GM06990 (cell line): ENCODE data around the gene TEN1.

ENCODE experiments used
- DNase-seq: peaks from one replicate; pipeline ENCODE4 v3.0.0-alpha.2; 2011; ENCODE audit not compliant: insufficient read length; ENCODE audit errors: extremely low read depth
- H3K27me3 ChIP-seq: replicated peaks from 2 replicates; pipeline ENCODE4 v1.6.0; 2011; ENCODE audit warnings: low read length; ENCODE audit not compliant: control insufficient read depth, insufficient read depth
- H3K36me3 ChIP-seq: 2 replicates; pipeline ENCODE4 v1.5.1; 2011; ENCODE audit warnings: low read length; ENCODE audit not compliant: control insufficient read depth, insufficient read depth
- H3K4me3 ChIP-seq: replicated peaks from 2 replicates; pipeline ENCODE4 v1.5.1; 2011; ENCODE audit warnings: low read depth, mild to moderate bottlenecking, control low read depth, low read length
- TF ChIP-seq, protein P1 (sequence below): IDR thresholded peaks from 2 replicates; pipeline ENCODE4 v1.5.1; 2011; ENCODE audit warnings: low read length, control low read depth, mild to moderate bottlenecking, inconsistent platforms; ENCODE audit not compliant: insufficient read depth, poor library complexity, severe bottlenecking

The TEN1 gene

DNA sequence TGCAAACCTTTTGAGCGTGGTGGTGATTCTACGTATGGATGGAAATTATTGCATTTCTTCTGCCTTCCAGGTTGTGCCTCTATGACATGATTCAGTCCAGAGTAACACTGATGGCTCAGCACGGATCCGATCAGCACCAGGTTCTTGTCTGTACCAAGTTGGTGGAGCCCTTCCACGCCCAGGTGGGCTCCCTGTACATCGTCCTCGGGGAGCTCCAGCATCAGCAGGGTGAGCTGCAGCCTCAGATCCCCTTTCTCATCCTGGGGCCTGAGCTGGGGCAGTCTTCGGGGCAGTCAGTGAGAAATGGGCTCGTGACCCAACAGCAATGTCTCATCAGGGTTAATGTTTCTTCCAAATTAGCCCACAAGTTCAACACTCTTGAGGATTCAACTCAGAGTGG lies 12.4 kb downstream of the TEN1 start:
- H3K4me3 ChIP-seq, result no peak overlapping the region
- H3K36me3 ChIP-seq, result peaks cover 3% of the 10 kb centered on the region; the same call in 1 of the 2 replicates
- H3K27me3 ChIP-seq, result no peaks in the 10 kb centered on the region
- TF ChIP-seq, protein P1, sequence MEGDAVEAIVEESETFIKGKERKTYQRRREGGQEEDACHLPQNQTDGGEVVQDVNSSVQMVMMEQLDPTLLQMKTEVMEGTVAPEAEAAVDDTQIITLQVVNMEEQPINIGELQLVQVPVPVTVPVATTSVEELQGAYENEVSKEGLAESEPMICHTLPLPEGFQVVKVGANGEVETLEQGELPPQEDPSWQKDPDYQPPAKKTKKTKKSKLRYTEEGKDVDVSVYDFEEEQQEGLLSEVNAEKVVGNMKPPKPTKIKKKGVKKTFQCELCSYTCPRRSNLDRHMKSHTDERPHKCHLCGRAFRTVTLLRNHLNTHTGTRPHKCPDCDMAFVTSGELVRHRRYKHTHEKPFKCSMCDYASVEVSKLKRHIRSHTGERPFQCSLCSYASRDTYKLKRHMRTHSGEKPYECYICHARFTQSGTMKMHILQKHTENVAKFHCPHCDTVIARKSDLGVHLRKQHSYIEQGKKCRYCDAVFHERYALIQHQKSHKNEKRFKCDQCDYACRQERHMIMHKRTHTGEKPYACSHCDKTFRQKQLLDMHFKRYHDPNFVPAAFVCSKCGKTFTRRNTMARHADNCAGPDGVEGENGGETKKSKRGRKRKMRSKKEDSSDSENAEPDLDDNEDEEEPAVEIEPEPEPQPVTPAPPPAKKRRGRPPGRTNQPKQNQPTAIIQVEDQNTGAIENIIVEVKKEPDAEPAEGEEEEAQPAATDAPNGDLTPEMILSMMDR, result no peak
- DNase-seq, result no peak

DNA sequence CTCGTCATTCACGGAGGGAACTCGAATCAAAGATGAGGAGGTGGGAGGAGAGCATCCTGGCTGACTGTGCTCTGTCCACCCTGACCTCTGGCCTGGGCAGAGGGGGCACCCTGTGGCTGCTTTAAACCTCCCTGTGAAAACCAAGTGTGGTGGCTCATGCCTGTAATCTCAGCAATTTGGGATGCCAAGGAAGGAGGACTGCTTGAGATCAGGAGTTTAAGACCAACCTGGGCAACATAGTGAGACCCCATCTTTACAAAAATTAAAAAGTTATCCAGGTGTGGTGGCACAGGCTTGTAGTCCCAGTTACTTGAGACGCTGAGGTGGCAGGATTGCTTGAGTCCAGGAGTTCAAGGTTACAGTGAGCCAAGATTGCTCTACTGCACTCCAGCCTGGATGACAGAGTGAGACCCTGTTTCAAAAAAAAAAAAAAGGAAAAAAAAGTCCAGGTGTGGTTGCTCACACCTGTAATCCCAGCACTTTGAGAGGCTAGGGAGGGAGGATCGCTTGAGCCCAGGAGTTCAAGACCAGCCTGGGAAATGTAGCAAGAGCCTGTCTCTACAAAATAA lies 15.8 kb downstream of the TEN1 start:
- Histone ChIP-seq H3K36me3 (peaks cover 1% of the 10 kb centered on the region; the same call in 1 of the 2 replicates), H3K4me3 (no peak overlapping the region), H3K27me3 (no peaks in the 10 kb centered on the region)
- TF ChIP-seq, protein P1, result no peak
- no peak for DNase-seq

DNA sequence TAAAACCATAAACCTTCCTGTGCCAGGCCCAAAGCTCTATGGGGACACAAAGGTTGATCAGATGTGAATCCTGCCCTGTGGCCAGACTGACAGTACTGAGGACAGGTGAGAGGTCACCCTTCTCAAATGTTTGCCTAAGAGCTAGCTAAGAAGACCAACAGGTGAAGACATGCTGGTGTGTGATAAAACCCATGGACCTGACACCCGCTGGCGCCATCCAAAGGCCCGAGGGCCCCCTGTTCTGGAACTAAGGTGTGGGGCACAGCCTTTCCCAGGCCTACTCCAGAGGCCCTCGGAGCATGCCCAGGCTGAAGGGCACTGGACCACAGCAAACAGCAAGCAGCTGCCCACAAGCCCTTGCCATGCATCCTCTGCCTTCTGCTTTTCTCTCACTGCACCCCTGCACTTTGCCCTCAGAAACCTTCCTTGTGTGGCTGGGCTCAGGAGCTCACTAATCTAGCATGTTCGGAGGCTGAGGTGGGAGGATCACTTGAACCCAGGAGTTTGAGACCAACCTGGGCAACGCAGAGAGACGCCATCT lies 16.4 kb downstream of the TEN1 start:
- DNase-seq, result no peak
- TF ChIP-seq, protein P1, result no peak
- no peak overlapping the region for H3K4me3 ChIP-seq
- H3K36me3 ChIP-seq, result peaks cover 2% of the 10 kb centered on the region; the same call in 1 of the 2 replicates
- H3K27me3 ChIP-seq, result no peaks in the 10 kb centered on the region

DNA sequence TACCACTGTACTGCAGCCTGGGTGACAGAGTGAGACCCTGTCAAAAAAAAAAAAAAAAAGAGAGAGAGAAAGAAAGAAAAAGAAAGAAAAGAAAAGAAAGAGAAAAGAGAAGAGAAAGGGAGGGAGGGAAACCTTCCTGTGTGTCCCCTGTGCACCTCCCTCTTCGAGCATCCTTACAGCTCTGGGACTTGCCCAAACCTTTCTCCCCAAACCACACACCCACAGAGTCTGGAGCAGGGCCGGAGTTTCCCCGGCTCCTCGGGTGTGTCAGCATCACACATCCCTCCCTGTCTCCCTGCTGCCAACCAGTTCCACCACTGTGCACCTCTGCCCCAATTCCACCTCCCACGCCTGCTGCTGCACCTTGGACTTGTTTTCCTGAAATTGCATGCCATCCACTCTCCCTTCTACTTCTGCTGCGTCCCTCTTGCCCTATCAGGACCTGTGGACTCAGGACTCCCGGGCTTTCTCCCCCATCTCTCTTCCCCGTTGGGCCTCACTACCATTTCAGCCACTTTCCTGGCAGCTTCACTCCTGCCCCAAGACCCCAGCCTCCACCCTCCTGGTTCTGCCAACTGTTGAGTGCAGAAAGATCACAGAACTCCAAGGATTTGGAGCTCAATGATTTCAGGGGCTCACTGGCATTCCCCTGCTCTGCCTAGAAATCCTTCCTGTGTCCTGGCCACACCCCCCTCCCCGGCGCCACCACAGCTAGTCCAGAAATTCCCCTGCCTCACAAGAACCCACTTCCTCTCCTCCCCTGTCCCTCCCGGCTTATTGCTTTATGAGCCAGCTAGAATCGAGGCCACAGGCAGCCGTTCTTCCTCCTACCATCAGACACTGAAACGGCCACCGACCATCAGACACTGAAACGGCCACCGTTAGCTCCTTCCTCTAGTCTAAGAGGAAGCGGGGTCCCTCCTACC lies 17.9 kb downstream of the TEN1 start:
- peaks cover 5% of the 10 kb centered on the region for H3K36me3 ChIP-seq
- H3K4me3 ChIP-seq, result peak overlapping the region; percentile 13; the same call in 1 of the 2 replicates
- TF ChIP-seq, protein P1, result no peak
- peak; percentile 57 for DNase-seq
- H3K27me3 ChIP-seq, result no peaks in the 10 kb centered on the region

DNA sequence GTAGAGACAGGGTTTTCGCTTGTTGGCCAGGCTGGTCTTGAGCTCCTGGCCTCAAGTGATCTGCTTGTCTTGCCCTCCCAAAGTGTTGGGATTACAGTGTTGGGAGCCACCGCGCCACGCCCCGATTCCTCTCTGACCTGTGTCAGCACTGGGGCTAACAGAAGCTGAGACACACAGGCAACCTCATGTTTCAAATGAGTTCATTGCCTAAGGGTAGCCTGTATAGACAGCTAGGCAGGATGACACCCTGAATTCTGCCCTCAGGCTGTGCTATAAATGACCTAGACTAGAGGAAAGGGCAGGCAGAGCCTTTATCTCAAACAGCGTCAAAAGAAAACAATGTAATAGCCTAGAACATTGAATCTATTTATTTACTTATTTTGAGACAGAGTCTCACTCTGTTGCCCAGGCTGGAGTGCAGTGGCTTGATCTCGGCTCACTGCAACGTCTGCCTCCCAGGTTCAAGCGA lies 19.3 kb downstream of the TEN1 start:
- Histone ChIP-seq H3K4me3 (no peak overlapping the region), H3K27me3 (no peaks in the 10 kb centered on the region), H3K36me3 (peaks cover 6% of the 10 kb centered on the region)
- TF ChIP-seq, protein P1, result no peak
- DNase-seq, result no peak
